HepG2 (cell line): ENCODE data around the gene NIT2. TPM values are rescaled to one million over a fixed set of nuclear protein-coding genes. Genes with fewer than 3 reads are reported as not detected.

Experiments
- ATAC-seq: fragments of 200-7000 bp; cut with Tn5 transposase; 3 replicates; pipeline ENCODE4 v1.9.1; 2020; ENCODE audit warnings: mild to moderate bottlenecking, moderate library complexity
- BruUV-seq: library from RNA; stranded (reverse); fragments of 400-500 nt; replicated peaks from 2 replicates; lab custom pipeline; 2021; lab: Mats Ljungman, UMichigan
- CTCF ChIA-PET: fragments of 300-600 bp; formaldehyde crosslinking; extraction: SDS; loops from one replicate; lab custom pipeline; 2021; ENCODE audit warnings: low total read pairs, inconsistent platforms, low intra/inter-chr PET ratio; lab: Yijun Ruan, JAX
- POLR2A ChIA-PET: fragments of 350-600 bp; sonication (Branson Sonifier 250); formaldehyde crosslinking; loops from one replicate; lab custom pipeline; 2020; ENCODE audit warnings: antibody characterized with exemption, inconsistent platforms; lab: Yijun Ruan, JAX
- DNase-seq: peaks from one replicate; pipeline ENCODE4 v3.0.0-alpha.2; 2015; ENCODE audit warnings: low spot score
- FAIRE-seq: peaks from 3 replicates; lab custom pipeline; 2011; peaks lifted over from hg19 to GRCh38; lab: Jason Lieb, UNC
- H2AFZ ChIP-seq: one replicate; pipeline ENCODE4 v1.6.1; 2011; ENCODE audit warnings: low read length, inconsistent platforms
- H3K27ac ChIP-seq: fragments of 300-600 bp; 3 replicates; pipeline ENCODE4 v1.8.0; 2011; ENCODE audit warnings: mixed run types, mild to moderate bottlenecking, mixed read lengths, low read length, inconsistent platforms; ENCODE audit not compliant: insufficient read depth; ENCODE audit errors: extremely low read length
- H3K27me3 ChIP-seq, 2 experiments: fragments of 200-600 bp in 1 of 2; 2 replicates in 1 of 2; 3 replicates in 1 of 2; pipeline versions ENCODE4 v1.6.0 to v1.8.0; 2011; ENCODE audit warnings: low read length in 2 of 2, mild to moderate bottlenecking in 2 of 2, moderate library complexity in 2 of 2, inconsistent platforms in 1 of 2; ENCODE audit not compliant: insufficient read depth in 2 of 2, control insufficient read depth in 1 of 2
- H3K36me3 ChIP-seq, 2 experiments: fragments of 200-600 bp in 1 of 2; replicated peaks in 1 of 2; 2 replicates in 1 of 2; 3 replicates in 1 of 2; pipeline versions ENCODE4 v1.5.1 to v1.8.0; 2011; ENCODE audit warnings: low read length in 2 of 2, inconsistent platforms in 1 of 2; ENCODE audit not compliant: insufficient read depth in 2 of 2, control insufficient read depth in 1 of 2
- H3K4me1 ChIP-seq: 2 replicates; pipeline ENCODE4 v1.5.1; 2012; ENCODE audit warnings: low read length, inconsistent platforms; ENCODE audit not compliant: insufficient read depth
- H3K4me2 ChIP-seq: 2 replicates; pipeline ENCODE4 v1.6.0; 2011; ENCODE audit warnings: low read depth, low read length, inconsistent platforms
- H3K4me3 ChIP-seq, 3 experiments: fragments of 200-600 bp in 1 of 3; sonication (generic), shearing (Covaris generic) in 1 of 3; replicated peaks in 1 of 3; 2 replicates each; pipeline ENCODE4 v1.5.1; 2011 to 2016; ENCODE audit warnings: low read length in 3 of 3, inconsistent platforms in 2 of 3, low read depth in 2 of 3, mild to moderate bottlenecking in 2 of 3, control low read depth in 1 of 3, mixed read lengths in 1 of 3; ENCODE audit not compliant: insufficient read depth in 1 of 3
- H3K79me2 ChIP-seq: one replicate; pipeline ENCODE4 v1.6.1; 2011; ENCODE audit warnings: low read length, inconsistent platforms; ENCODE audit not compliant: insufficient read depth
- H3K9ac ChIP-seq: 2 replicates; pipeline ENCODE4 v1.6.0; 2011; ENCODE audit warnings: mild to moderate bottlenecking, low read depth, low read length, inconsistent platforms; ENCODE audit not compliant: insufficient read depth
- H3K9me3 ChIP-seq: 2 replicates; pipeline ENCODE4 v1.5.1; 2012; ENCODE audit warnings: mild to moderate bottlenecking, low read length
- H4K20me1 ChIP-seq: 2 replicates; pipeline ENCODE4 v1.6.0; 2011; ENCODE audit warnings: inconsistent platforms, mild to moderate bottlenecking, low read length, moderate library complexity; ENCODE audit not compliant: insufficient read depth
- GABPA ChIP-seq, 2 experiments: IDR thresholded peaks; 2 replicates each; pipeline ENCODE4 v1.6.1; 2011 to 2016; ENCODE audit warnings: low read depth in 2 of 2, low read length in 1 of 2, missing biosample characterization in 1 of 2, missing genetic modification characterization in 1 of 2
- HDAC1 ChIP-seq: sonication (generic); formaldehyde crosslinking; IDR thresholded peaks from 2 replicates; pipeline ENCODE4 v1.5.1; 2020; ENCODE audit warnings: mild to moderate bottlenecking, missing genetic modification reagents
- KAT7 ChIP-seq: IDR thresholded peaks from 2 replicates; pipeline ENCODE4 v1.6.1; 2018; ENCODE audit warnings: borderline replicate concordance, missing compliant biosample characterization
- POGZ ChIP-seq: sonication (generic); formaldehyde crosslinking; IDR thresholded peaks from 2 replicates; pipeline ENCODE4 v1.4.0; 2020; ENCODE audit warnings: mild to moderate bottlenecking, missing genetic modification reagents
- ZMYM4 ChIP-seq: sonication (generic); formaldehyde crosslinking; IDR thresholded peaks from 2 replicates; pipeline ENCODE4 v1.8.1; 2023; ENCODE audit warnings: mild to moderate bottlenecking, missing genetic modification reagents
- ZNF142 ChIP-seq: sonication (generic); formaldehyde crosslinking; IDR thresholded peaks from 2 replicates; pipeline ENCODE4 v1.4.0; 2020; ENCODE audit warnings: missing genetic modification reagents
- ZNF292 ChIP-seq: sonication (generic); formaldehyde crosslinking; IDR thresholded peaks from 2 replicates; pipeline ENCODE4 v1.8.1; 2022; ENCODE audit warnings: mild to moderate bottlenecking, low read depth, missing genetic modification reagents, borderline replicate concordance
- WGBS: methylation state at CpG from one replicate; pipeline ENCODE4 v1.1.6; 2017; ENCODE audit warnings: low lambda C conversion rate; 5-methylcytosine and 5-hydroxymethylcytosine counted together
- in situ Hi-C: cut with HindIII; loops from 2 replicates; pipeline ENCODE4 v1.10.0; 2017; ENCODE audit warnings: low pct_unique_long_range_greater_than_20kb; ENCODE audit not compliant: extremely low pct_ligation_motif_present
- intact Hi-C: fragments of 100-400 bp; cut with micrococcal nuclease; formaldehyde crosslinking; loops from one replicate; pipeline ENCODE4 v1.10.0; 2022; ENCODE audit not compliant: unreplicated experiment
- polyA plus RNA-seq, 8 experiments: library from polyadenylated mRNA; depleted of rRNA in 3 of 8; stranded (reverse) in 7 of 8; unstranded in 1 of 8; fragments of >200 nt; fragmentation: Illumina TruSeq in 4 of 8; extraction: Trizol in 4 of 8; gene quantifications; 2 replicates each; pipeline versions ENCODE4 v1.2.1 to v1.2.3, GENCODE V29; 2011 to 2016; ENCODE audit warnings: low read depth in 4 of 8, missing spikeins in 1 of 8, mixed read lengths in 1 of 8; ENCODE audit not compliant: insufficient read depth in 1 of 8
- total RNA-seq, 5 experiments: library from RNA; depleted of rRNA; stranded (reverse); fragments of >200 nt; fragmentation: Illumina TruSeq; extraction: Trizol; gene quantifications; 2 replicates each; pipeline ENCODE4 v1.2.3, GENCODE V29; 2016; ENCODE audit warnings: low read depth in 1 of 5
- TF ChIP-seq, protein P1 (sequence below): sonication (generic); formaldehyde crosslinking; IDR thresholded peaks from 2 replicates; pipeline ENCODE4 v1.5.1; 2020; ENCODE audit warnings: mild to moderate bottlenecking, missing genetic modification reagents, moderate library complexity

The NIT2 gene
- total and polyA plus RNA-seq, 2 of the 13 experiments (the other 11 are each of a cell fraction or from before 2014, with no cell fraction given) = 43.4 to 49.1 TPM

DNA sequence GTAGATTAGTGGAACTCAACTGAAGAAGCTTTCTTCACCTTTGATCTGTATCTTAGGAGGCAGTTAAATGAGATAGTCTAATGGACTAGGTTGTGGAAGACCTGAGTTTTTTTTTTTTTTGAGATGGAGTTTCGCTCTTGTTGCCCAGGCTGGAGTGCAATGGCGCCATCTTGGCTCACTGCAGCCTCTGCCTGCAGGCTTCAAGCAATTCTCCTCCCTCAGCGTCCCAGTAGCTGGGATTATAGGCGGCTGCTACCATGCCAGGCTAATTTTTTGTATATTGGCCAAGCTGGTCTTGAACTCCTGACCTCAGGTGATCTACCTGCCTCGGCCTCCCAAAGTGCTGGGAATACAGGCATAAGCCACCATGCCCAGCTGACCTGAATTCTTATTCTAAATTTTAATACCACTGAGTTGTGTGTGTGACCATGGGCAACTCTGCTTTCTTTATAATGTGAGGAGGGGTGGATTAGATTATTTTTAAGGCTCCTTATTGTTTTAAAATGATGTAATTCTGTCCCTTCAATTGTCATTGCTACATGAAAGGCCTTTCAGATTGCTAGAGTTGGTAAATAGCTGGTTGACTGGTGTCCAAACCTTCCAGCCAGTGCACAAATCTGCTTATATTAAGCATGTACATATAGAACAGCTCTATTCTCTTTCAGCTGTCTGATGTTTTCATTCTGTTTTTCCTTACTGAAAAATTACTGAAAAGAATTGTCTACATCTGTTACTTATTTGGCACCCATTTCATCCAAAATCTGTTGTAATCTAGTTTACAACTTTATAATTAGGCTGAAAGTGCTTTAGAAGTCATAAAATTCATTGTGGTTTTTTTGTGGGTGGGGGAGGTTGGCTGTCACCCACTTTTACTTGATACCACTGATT lies 69.0 kb downstream of the NIT2 start:
- ChIA-PET POLR2A (interaction anchor here (0.6 to 3.7 kb wide), 5 partner anchors 11 to 70 kb away, joined by 3 to 29 read pairs (median 4); partner anchors contain the start of gene NIT2), CTCF (no interaction called here)
- H3K4me2 ChIP-seq = peak overlapping the region; percentile 87
- in situ Hi-C loops (no loop called here), intact Hi-C loops (loop anchor here (10.0 kb wide), 1 partner anchor 329 kb away; no protein-coding TSS in a partner anchor)
- H3K9ac ChIP-seq = peak overlapping the region; percentile 91
- H3K27me3 ChIP-seq = no peaks in the 10 kb centered on the region; a peak in 1 of 5 replicates
- peak; percentile 25 for DNase-seq
- no TSS peak for BruUV-seq
- no peak for FAIRE-seq
- ATAC-seq = no peak
- H4K20me1 ChIP-seq = peaks cover 24% of the 10 kb centered on the region
- H3K4me1 ChIP-seq = peaks cover 52% of the 10 kb centered on the region
- no peak overlapping the region for H2AFZ ChIP-seq
- H3K4me3 ChIP-seq = peak overlapping the region; percentile 56 to 99 (median 96)
- peak overlapping the region; percentile 93 for H3K27ac ChIP-seq
- WGBS = 9% methylated on average over 4 of the region's 5 CpGs
- H3K9me3 ChIP-seq = 0 out of 2 replicates have a peak, but pooled peaks cover 6% of the 10 kb centered on the region
- H3K79me2 ChIP-seq = peaks cover 87% of the 10 kb centered on the region
- no peaks in the 10 kb centered on the region; a peak in 2 of 5 replicates for H3K36me3 ChIP-seq
- TF ChIP-seq ZMYM4 = 0 out of 2 replicates have a peak, but pooled peaks have one; percentile 43
- TF ChIP-seq POGZ (CRISPR knock-in tag) = 0 out of 2 replicates have a peak, but pooled peaks have one; percentile 21
- TF ChIP-seq ZNF142 (CRISPR knock-in tag) = no peak
- no peak for TF ChIP-seq GABPA (IDR thresholded peaks at IDR 0.05; ENCODE audit: low read depth, low read length)
- TF ChIP-seq GABPA (CRISPR knock-in tag; IDR thresholded peaks at IDR 0.05; ENCODE audit: low read depth) = peak; percentile 29; the same call in 1 of the 2 replicates
- TF ChIP-seq ZNF292 = peak; percentile 53; the same call in 1 of the 2 replicates
- TF ChIP-seq, protein P1, sequence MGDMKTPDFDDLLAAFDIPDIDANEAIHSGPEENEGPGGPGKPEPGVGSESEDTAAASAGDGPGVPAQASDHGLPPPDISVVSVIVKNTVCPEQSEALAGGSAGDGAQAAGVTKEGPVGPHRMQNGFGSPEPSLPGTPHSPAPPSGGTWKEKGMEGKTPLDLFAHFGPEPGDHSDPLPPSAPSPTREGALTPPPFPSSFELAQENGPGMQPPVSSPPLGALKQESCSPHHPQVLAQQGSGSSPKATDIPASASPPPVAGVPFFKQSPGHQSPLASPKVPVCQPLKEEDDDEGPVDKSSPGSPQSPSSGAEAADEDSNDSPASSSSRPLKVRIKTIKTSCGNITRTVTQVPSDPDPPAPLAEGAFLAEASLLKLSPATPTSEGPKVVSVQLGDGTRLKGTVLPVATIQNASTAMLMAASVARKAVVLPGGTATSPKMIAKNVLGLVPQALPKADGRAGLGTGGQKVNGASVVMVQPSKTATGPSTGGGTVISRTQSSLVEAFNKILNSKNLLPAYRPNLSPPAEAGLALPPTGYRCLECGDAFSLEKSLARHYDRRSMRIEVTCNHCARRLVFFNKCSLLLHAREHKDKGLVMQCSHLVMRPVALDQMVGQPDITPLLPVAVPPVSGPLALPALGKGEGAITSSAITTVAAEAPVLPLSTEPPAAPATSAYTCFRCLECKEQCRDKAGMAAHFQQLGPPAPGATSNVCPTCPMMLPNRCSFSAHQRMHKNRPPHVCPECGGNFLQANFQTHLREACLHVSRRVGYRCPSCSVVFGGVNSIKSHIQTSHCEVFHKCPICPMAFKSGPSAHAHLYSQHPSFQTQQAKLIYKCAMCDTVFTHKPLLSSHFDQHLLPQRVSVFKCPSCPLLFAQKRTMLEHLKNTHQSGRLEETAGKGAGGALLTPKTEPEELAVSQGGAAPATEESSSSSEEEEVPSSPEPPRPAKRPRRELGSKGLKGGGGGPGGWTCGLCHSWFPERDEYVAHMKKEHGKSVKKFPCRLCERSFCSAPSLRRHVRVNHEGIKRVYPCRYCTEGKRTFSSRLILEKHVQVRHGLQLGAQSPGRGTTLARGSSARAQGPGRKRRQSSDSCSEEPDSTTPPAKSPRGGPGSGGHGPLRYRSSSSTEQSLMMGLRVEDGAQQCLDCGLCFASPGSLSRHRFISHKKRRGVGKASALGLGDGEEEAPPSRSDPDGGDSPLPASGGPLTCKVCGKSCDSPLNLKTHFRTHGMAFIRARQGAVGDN = peak; percentile 38; the same call in 1 of the 2 replicates
- TF ChIP-seq KAT7 (CRISPR knock-in tag) = peak; percentile 45; the same call in 1 of the 2 replicates
- 0 out of 2 replicates have a peak, but pooled peaks have one; percentile 22 for TF ChIP-seq HDAC1 (CRISPR knock-in tag)
